WTC11 (cell line): ENCODE results near the gene LAMA5. TPM values are rescaled to one million over a fixed set of nuclear protein-coding genes. Genes with fewer than 3 reads are reported as not detected.

ENCODE experiments used
- ATAC-seq: fragments of 200-7000 bp; cut with Tn5 transposase; 2 replicates; pipeline ENCODE4 v1.10.0; 2021; ENCODE audit warnings: mild to moderate bottlenecking, moderate library complexity
- CTCF ChIA-PET: fragments of 300-600 bp; sonication (Branson Sonifier 250); formaldehyde crosslinking; loops from one replicate; lab custom pipeline; 2021; ENCODE audit warnings: antibody characterized with exemption; lab: Charles Lee
- POLR2A ChIA-PET: fragments of 350-600 bp; sonication (Branson Sonifier 250); formaldehyde crosslinking; loops from one replicate; lab custom pipeline; 2021; ENCODE audit warnings: antibody characterized with exemption; lab: Charles Lee
- DNase-seq: peaks from one replicate; pipeline ENCODE4 v3.0.0; 2021; ENCODE audit warnings: low spot score
- H3K27ac Mint-ChIP-seq: 2 replicates; pipeline ENCODE4 v1.8.0; 2021; ENCODE audit warnings: mixed read lengths
- H3K27me3 Mint-ChIP-seq: 2 replicates; pipeline ENCODE4 v1.8.0; 2021; ENCODE audit warnings: low read depth, mild to moderate bottlenecking, moderate library complexity, mixed read lengths
- H3K36me3 Mint-ChIP-seq: 2 replicates; pipeline ENCODE4 v1.8.0; 2021; ENCODE audit warnings: mixed read lengths
- H3K4me1 Mint-ChIP-seq: 2 replicates; pipeline ENCODE4 v1.8.0; 2022; ENCODE audit warnings: mixed read lengths
- H3K4me3 Mint-ChIP-seq: 2 replicates; pipeline ENCODE4 v1.8.0; 2021; ENCODE audit warnings: mild to moderate bottlenecking, moderate library complexity, mixed read lengths
- H3K9me3 Mint-ChIP-seq: 2 replicates; pipeline ENCODE4 v1.8.0; 2021; ENCODE audit warnings: mixed read lengths
- ATF2 ChIP-seq: sonication (generic); formaldehyde crosslinking; IDR thresholded peaks from 2 replicates; pipeline ENCODE4 v1.8.1; 2022; ENCODE audit warnings: low read depth, missing genetic modification reagents, borderline replicate concordance
- GABPB1 ChIP-seq: sonication (generic); formaldehyde crosslinking; IDR thresholded peaks from 2 replicates; pipeline ENCODE4 v1.8.1; 2023; ENCODE audit warnings: mild to moderate bottlenecking, missing genetic modification reagents
- KAT7 ChIP-seq: sonication (generic); formaldehyde crosslinking; IDR thresholded peaks from 2 replicates; pipeline ENCODE4 v1.8.1; 2023; ENCODE audit warnings: missing genetic modification reagents, mild to moderate bottlenecking, borderline replicate concordance
- RELA ChIP-seq: sonication (generic); formaldehyde crosslinking; IDR thresholded peaks from 2 replicates; pipeline ENCODE4 v1.8.1; 2022; ENCODE audit warnings: missing genetic modification reagents, mild to moderate bottlenecking, borderline replicate concordance
- SP1 ChIP-seq: sonication (generic); formaldehyde crosslinking; conservative IDR thresholded peaks from 2 replicates; pipeline ENCODE4 v1.8.1; 2022; ENCODE audit warnings: missing genetic modification reagents
- TP53 ChIP-seq: sonication (generic); formaldehyde crosslinking; IDR thresholded peaks from 2 replicates; pipeline ENCODE4 v1.8.1; 2023; ENCODE audit warnings: mild to moderate bottlenecking, missing genetic modification reagents
- USF1 ChIP-seq: sonication (generic); formaldehyde crosslinking; IDR thresholded peaks from 2 replicates; pipeline ENCODE4 v1.8.0; 2022; ENCODE audit warnings: mild to moderate bottlenecking, missing genetic modification reagents
- ZNF232 ChIP-seq: sonication (generic); formaldehyde crosslinking; IDR thresholded peaks from 2 replicates; pipeline ENCODE4 v1.8.0; 2022; ENCODE audit warnings: mild to moderate bottlenecking, missing genetic modification reagents
- ZNF416 ChIP-seq: fragments of 250-450 bp; sonication (Bioruptor Pico); IDR thresholded peaks from 2 replicates; pipeline ENCODE4 v1.9.0; 2021; ENCODE audit warnings: mild to moderate bottlenecking, inconsistent platforms
- ZNF423 ChIP-seq: fragments of 250-450 bp; sonication (Bioruptor Pico); IDR thresholded peaks from 2 replicates; pipeline ENCODE4 v2.1.2; 2022; ENCODE audit warnings: mild to moderate bottlenecking, moderate library complexity
- ZSCAN18 ChIP-seq: fragments of 250-450 bp; sonication (Bioruptor Pico); IDR thresholded peaks from 2 replicates; pipeline ENCODE4 v2.1.2; 2022; ENCODE audit warnings: mild to moderate bottlenecking, moderate library complexity
- total RNA-seq: library from RNA; stranded (reverse); gene quantifications from 3 replicates; pipeline ENCODE4 v1.2.3, GENCODE V29; 2021
- TF ChIP-seq, protein P1 (sequence below): sonication (generic); formaldehyde crosslinking; IDR thresholded peaks from 2 replicates; pipeline ENCODE4 v1.8.0; 2023; ENCODE audit warnings: missing genetic modification reagents, mild to moderate bottlenecking, borderline replicate concordance
- TF ChIP-seq, protein P2 (sequence below): sonication (generic); formaldehyde crosslinking; IDR thresholded peaks from 2 replicates; pipeline ENCODE4 v1.8.1; 2023; ENCODE audit warnings: mild to moderate bottlenecking, missing genetic modification reagents, moderate library complexity
- TF ChIP-seq, protein P3 (sequence below): sonication (generic); formaldehyde crosslinking; IDR thresholded peaks from 2 replicates; pipeline ENCODE4 v1.8.1; 2023; ENCODE audit warnings: mild to moderate bottlenecking, missing genetic modification reagents, borderline replicate concordance

LAMA5 gene
- total RNA-seq, 1 experiment from 2014 or later, result 329 TPM

GRCh38 chr20:62366370-62367135 is 559 bp downstream of the LAMA5 start (continued):
- TF ChIP-seq, protein P1, sequence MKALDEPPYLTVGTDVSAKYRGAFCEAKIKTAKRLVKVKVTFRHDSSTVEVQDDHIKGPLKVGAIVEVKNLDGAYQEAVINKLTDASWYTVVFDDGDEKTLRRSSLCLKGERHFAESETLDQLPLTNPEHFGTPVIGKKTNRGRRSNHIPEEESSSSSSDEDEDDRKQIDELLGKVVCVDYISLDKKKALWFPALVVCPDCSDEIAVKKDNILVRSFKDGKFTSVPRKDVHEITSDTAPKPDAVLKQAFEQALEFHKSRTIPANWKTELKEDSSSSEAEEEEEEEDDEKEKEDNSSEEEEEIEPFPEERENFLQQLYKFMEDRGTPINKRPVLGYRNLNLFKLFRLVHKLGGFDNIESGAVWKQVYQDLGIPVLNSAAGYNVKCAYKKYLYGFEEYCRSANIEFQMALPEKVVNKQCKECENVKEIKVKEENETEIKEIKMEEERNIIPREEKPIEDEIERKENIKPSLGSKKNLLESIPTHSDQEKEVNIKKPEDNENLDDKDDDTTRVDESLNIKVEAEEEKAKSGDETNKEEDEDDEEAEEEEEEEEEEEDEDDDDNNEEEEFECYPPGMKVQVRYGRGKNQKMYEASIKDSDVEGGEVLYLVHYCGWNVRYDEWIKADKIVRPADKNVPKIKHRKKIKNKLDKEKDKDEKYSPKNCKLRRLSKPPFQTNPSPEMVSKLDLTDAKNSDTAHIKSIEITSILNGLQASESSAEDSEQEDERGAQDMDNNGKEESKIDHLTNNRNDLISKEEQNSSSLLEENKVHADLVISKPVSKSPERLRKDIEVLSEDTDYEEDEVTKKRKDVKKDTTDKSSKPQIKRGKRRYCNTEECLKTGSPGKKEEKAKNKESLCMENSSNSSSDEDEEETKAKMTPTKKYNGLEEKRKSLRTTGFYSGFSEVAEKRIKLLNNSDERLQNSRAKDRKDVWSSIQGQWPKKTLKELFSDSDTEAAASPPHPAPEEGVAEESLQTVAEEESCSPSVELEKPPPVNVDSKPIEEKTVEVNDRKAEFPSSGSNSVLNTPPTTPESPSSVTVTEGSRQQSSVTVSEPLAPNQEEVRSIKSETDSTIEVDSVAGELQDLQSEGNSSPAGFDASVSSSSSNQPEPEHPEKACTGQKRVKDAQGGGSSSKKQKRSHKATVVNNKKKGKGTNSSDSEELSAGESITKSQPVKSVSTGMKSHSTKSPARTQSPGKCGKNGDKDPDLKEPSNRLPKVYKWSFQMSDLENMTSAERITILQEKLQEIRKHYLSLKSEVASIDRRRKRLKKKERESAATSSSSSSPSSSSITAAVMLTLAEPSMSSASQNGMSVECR (CRISPR knock-in tag), result no peak
- TF ChIP-seq, protein P2, sequence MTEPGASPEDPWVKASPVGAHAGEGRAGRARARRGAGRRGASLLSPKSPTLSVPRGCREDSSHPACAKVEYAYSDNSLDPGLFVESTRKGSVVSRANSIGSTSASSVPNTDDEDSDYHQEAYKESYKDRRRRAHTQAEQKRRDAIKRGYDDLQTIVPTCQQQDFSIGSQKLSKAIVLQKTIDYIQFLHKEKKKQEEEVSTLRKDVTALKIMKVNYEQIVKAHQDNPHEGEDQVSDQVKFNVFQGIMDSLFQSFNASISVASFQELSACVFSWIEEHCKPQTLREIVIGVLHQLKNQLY (CRISPR knock-in tag), result no peak
- TF ChIP-seq RELA (no peak), KAT7 (peak; percentile 87; the same call in 1 of the 2 replicates), ZSCAN18 (CRISPR knock-in tag) (no peak), ZNF232 (CRISPR knock-in tag) (no peak), USF1 (CRISPR knock-in tag) (0 out of 2 replicates have a peak, but pooled peaks have one; percentile 46), ZNF416 (CRISPR knock-in tag) (no peak)

DNA sequence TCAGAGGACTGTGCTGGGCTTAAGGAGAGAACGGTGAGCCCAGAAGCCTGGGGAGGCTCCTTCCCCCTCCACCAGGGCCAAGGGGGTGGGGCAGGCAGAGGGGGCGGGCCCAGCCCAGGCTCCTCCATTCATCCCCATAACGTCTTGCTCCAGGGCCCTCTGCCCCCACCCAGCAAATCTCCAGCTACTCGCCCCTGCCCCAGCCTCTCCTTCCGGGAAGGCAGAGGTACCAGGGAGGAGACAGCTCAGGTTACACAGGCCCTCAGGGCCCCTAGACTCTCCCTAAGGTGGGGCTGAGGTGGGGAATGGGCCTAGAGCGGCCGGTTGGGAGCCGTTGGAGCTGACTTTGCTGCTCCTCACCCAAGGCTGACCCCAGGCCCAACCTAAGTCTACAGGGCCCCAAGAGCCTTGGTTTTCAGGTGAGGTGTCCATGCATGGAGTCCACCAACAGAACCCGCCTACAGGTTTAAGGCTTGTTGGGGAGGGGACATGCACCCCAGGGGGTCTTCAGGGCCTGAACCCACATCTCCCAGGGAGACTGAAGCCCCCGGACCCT is 1.2 kb downstream of the LAMA5 start:
- TF ChIP-seq GABPB1 (CRISPR knock-in tag) (0 out of 2 replicates have a peak, but pooled peaks have one; percentile 21), SP1 (CRISPR knock-in tag) (0 out of 2 replicates have a peak, but pooled peaks have one; percentile 8), ZNF423 (CRISPR knock-in tag) (peak; percentile 21; the same call in 1 of the 2 replicates), TP53 (CRISPR knock-in tag) (no peak), ATF2 (CRISPR knock-in tag) (no peak)
- TF ChIP-seq, protein P3, sequence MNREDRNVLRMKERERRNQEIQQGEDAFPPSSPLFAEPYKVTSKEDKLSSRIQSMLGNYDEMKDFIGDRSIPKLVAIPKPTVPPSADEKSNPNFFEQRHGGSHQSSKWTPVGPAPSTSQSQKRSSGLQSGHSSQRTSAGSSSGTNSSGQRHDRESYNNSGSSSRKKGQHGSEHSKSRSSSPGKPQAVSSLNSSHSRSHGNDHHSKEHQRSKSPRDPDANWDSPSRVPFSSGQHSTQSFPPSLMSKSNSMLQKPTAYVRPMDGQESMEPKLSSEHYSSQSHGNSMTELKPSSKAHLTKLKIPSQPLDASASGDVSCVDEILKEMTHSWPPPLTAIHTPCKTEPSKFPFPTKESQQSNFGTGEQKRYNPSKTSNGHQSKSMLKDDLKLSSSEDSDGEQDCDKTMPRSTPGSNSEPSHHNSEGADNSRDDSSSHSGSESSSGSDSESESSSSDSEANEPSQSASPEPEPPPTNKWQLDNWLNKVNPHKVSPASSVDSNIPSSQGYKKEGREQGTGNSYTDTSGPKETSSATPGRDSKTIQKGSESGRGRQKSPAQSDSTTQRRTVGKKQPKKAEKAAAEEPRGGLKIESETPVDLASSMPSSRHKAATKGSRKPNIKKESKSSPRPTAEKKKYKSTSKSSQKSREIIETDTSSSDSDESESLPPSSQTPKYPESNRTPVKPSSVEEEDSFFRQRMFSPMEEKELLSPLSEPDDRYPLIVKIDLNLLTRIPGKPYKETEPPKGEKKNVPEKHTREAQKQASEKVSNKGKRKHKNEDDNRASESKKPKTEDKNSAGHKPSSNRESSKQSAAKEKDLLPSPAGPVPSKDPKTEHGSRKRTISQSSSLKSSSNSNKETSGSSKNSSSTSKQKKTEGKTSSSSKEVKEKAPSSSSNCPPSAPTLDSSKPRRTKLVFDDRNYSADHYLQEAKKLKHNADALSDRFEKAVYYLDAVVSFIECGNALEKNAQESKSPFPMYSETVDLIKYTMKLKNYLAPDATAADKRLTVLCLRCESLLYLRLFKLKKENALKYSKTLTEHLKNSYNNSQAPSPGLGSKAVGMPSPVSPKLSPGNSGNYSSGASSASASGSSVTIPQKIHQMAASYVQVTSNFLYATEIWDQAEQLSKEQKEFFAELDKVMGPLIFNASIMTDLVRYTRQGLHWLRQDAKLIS (CRISPR knock-in tag), result no peak
- TF ChIP-seq, protein P1 (CRISPR knock-in tag), result peak; percentile 34; the same call in 1 of the 2 replicates
- peak; percentile 67 for DNase-seq
- peaks cover 50% of the 10 kb centered on the region for H3K4me1 Mint-ChIP-seq
- H3K27me3 Mint-ChIP-seq, result no peaks in the 10 kb centered on the region
- H3K36me3 Mint-ChIP-seq, result no peaks in the 10 kb centered on the region
- ChIA-PET POLR2A (interaction anchor here (0.5 to 4.8 kb wide), 10 partner anchors 8 to 223 kb away, joined by 3 to 29 read pairs (median 4); partner anchors contain the start of genes ADRM1, OSBPL2 and PSMA7), CTCF (interaction anchor here (1.1 to 9.1 kb wide), 6 partner anchors 12 to 64 kb away, joined by 3 to 137 read pairs (median 13); partner anchors contain the start of gene ADRM1)
- ATAC-seq, result peak; percentile 3
- peak overlapping the region; percentile 65 for H3K4me3 Mint-ChIP-seq
- no peaks in the 10 kb centered on the region for H3K9me3 Mint-ChIP-seq
- H3K27ac Mint-ChIP-seq, result no peak overlapping the region
